GM18511 (cell line): ENCODE results near the gene DLGAP1.
A peak's percentile ranks its signal among the peaks of the same experiment; 100 is the strongest.

Experiments
- ATAC-seq: cut with Tn5 transposase; IDR thresholded peaks from one replicate; pipeline ENCODE4 v1.9.1; 2021; ENCODE audit warnings: mild to moderate bottlenecking, moderate library complexity; ENCODE audit not compliant: unreplicated experiment

Gene DLGAP1

GRCh38 chr18:3449512-3450011 is 1005.5 kb downstream of the DLGAP1 start:
- ATAC-seq = peak; percentile 19

- ATAC-seq = peak; percentile 53
Observed at GRCh38 chr18:3448838-3449511, 1006.1 kb downstream of the DLGAP1 start.

DNA sequence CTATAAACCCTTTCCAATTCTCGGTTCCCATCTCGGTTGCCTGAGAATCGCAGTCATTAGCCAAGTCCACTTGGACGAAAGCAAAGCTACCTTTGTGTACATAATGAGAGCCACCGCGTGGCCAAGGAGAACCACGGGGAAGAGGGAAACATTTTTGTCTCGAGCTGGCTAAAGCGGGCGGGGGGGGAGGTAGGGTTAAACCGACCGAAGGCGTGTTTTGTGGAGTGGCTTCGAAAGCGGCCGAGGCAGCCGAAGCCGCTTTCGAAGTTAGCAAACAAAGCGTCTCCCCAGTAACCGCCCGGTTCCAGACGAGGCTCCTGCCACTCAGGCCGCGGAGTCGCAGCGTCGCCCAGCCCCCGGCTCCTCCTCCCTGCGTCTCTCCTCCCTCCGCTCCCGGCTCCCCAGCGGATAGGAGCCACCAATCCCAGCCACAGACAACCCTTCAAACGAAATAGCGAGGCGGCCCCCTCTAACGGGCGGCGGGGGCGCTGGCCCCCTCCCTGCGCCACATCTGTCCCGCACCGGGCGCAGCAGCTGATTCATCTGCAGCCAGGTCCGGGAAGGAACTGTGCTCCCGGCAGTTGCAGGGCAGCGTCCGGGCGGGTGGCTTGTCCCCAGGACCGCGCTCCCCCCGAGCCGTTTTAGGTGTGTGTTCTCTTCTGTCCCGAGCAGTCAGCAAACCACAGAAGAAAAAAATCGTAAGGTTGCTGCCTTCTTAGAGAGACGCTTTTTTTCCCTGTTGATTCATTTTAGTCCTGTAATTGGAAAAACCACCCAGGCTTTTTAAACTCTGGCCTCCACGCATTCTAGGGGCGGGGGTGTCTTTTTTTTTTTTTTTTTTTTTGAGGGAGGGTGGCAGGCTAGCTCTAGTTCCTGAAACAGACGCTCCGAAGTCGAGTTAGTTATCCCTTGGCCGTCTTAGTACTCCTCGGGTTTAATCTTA is 1006.9 kb downstream of the DLGAP1 start:
- ATAC-seq = peak; percentile 68

GRCh38 chr18:3447068-3447894 is 1007.8 kb downstream of the DLGAP1 start:
- ATAC-seq = no peak
